ENCODE measurements around the gene SLC4A1.

The SLC4A1 gene

GRCh38 chr17:44283344-44284023, 15.5 kb upstream of the SLC4A1 start:
- no peak for DNase-seq (ENCODE audit: low read depth)

GRCh38 chr17:44282264-44282663, 14.3 kb upstream of the SLC4A1 start:
- no peak for DNase-seq (ENCODE audit: low read depth)

DNA sequence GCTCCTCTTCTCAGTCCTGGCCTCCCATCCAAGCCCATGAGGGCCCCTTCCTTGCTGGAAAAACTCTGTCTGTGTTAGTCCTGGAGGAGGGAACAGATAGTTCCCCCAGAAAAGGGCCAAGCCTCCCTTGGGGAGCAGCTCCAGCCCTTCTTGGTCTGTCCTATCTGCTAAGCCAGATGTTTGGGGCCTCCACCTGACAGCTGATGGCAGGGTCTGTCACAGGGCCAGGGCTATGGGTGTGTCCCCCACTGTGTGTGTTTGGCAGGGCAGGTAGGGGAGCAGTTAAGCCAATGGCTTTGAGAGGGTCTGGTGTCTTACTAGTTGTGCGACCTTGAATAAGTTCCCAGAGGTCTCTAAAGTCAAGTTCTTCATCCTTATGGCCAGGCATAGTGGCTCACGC, 13.6 kb upstream of the SLC4A1 start:
- no peak for DNase-seq (ENCODE audit: low read depth)

GRCh38 chr17:44280392-44280937, 12.5 kb upstream of the SLC4A1 start:
- no peak for DNase-seq (ENCODE audit: low read depth)

- peak; percentile 8 for DNase-seq (ENCODE audit: low read depth)
Measured at GRCh38 chr17:44279666-44280391, 11.9 kb upstream of the SLC4A1 start.

DNA sequence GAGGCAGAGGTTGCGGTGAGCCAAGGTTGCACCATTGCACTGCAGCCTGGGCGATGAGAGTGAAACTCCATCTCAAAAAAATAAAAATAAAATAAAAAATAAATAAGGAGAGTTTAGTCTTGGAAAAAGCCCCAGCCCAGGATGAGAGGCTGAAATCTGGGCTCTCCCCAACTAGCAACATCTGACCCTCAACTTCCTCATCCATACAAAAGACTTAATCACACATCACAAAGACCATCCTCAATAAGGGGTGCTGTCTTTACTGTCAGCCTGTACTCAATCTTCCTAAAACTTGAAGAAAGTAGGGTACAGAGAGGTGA, 11.4 kb upstream of the SLC4A1 start:
- DNase-seq (ENCODE audit: low read depth) = no peak

GRCh38 chr17:44277976-44278375, 10.0 kb upstream of the SLC4A1 start:
- no peak for DNase-seq (ENCODE audit: low read depth)

GRCh38 chr17:44273607-44274006, 5.7 kb upstream of the SLC4A1 start:
- no peak for DNase-seq (ENCODE audit: low read depth)

- no peak for DNase-seq (ENCODE audit: low read depth)
Measured at GRCh38 chr17:44272954-44273353, 5.0 kb upstream of the SLC4A1 start.

GRCh38 chr17:44272321-44272951, 4.5 kb upstream of the SLC4A1 start:
- no peak for DNase-seq (ENCODE audit: low read depth)

DNA sequence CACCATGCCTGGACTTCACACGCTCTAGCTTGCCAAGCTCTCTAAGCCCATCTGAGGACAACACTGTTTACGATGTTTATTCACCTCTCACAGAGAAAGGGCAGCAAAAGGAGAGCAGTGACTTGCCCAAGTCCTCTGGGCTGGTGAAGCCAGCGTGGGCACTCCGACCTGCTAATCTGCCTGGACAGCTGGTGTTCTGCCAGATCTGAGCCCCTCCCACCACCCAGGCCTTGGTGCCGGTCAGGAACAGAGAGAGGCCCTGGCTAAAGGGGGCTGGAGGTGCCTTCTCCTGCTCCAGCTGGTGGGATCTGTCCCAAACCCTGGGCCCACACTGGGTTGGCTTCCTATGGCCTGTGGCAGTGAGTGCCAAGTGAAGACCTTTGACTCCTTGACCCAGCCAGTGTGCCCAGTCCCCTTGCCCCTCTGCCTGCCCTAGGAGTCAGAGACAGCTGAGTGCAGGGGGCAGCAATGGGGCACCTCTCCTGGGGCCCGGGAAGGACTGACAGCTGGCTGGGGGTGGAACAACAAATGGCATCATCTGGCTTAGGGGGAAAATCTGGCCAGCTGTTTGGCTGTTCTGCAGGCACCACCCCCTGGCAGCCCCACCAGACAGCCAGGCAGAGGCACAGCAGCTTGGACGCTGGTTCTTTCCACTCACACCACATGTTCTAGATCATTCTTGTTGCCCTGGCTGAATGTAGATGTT, 1.8 kb upstream of the SLC4A1 start:
- no peak for DNase-seq (ENCODE audit: low read depth)

GRCh38 chr17:44268709-44269534, 987 bp upstream of the SLC4A1 start:
- DNase-seq (ENCODE audit: low read depth) = no peak

GRCh38 chr17:44267165-44267455, 825 bp downstream of the SLC4A1 start:
- no peak for DNase-seq (ENCODE audit: low read depth)

DNA sequence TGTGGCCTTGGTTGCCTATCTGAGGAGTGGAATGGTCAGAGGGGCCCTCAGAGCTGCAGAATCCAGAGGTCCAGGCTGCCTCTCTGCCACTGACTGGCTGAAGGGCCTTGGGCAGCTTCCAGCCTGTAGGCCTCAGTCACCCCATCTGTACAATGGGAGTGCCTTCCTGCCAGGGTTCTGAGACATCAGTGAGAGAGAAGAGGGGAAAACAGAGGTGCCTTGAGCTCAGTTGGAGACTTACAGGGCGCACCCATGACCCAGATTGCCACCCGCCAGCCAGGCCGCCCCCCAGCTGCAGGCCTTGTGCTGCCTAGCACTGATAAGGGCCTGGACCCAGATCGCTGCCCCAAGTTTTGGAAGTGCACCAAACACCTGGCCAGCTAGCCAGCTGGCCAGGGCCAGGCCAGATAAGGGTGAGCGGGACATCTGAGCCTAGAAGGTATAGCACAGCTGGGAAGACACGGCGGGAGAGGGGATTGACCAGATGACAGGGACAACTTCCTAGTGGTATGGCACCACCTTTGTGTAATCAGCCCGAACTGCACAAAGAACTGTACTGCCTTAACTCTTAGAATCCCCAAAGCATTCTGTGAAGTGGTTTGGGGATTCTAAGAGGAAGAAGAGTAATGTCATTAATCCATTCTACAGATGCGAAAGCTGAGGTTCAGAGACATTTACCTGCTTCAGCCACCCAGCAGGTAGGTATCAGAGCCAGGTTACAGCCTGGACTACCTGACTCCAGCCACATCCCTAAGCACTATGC, 1.4 kb downstream of the SLC4A1 start:
- no peak for DNase-seq (ENCODE audit: low read depth)

- no peak for DNase-seq (ENCODE audit: low read depth)
Measured at GRCh38 chr17:44263345-44263902, 4.5 kb downstream of the SLC4A1 start.

GRCh38 chr17:44262654-44263225, 5.2 kb downstream of the SLC4A1 start:
- no peak for DNase-seq (ENCODE audit: low read depth)

DNA sequence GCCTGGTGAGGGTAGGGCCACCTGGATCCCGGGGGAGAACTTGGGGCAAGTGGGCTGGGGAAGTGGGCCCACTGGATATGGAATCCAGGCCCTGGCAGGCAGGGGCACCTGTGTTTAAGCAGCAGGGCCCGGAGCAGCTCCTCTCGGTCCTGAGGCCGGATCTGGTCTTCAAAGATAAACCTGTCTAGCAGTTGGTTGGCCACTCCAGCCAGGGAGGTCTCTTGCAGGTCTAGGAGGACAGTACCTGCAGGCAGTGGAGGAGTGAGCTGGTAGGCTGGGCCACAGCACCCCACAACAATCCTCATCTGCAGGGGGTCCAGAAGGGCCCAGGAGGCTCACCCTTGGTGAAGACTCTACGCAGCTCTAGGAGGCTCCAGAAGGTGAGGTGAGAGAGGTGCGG, 7.6 kb downstream of the SLC4A1 start:
- DNase-seq (ENCODE audit: low read depth) = no peak

GRCh38 chr17:44258811-44259351, 9.1 kb downstream of the SLC4A1 start:
- no peak for DNase-seq (ENCODE audit: low read depth)

- no peak for DNase-seq (ENCODE audit: low read depth)
Measured at GRCh38 chr17:44257815-44258760, 9.8 kb downstream of the SLC4A1 start.

Data from stimulated activated CD8-positive, alpha-beta memory T cell treated with anti-CD3 and anti-CD28 coated beads, Interleukin-4, amount 100 ng/mL, for 24 hours (primary cell).